ENCODE data around the gene EPB42.

EPB42 gene

DNA sequence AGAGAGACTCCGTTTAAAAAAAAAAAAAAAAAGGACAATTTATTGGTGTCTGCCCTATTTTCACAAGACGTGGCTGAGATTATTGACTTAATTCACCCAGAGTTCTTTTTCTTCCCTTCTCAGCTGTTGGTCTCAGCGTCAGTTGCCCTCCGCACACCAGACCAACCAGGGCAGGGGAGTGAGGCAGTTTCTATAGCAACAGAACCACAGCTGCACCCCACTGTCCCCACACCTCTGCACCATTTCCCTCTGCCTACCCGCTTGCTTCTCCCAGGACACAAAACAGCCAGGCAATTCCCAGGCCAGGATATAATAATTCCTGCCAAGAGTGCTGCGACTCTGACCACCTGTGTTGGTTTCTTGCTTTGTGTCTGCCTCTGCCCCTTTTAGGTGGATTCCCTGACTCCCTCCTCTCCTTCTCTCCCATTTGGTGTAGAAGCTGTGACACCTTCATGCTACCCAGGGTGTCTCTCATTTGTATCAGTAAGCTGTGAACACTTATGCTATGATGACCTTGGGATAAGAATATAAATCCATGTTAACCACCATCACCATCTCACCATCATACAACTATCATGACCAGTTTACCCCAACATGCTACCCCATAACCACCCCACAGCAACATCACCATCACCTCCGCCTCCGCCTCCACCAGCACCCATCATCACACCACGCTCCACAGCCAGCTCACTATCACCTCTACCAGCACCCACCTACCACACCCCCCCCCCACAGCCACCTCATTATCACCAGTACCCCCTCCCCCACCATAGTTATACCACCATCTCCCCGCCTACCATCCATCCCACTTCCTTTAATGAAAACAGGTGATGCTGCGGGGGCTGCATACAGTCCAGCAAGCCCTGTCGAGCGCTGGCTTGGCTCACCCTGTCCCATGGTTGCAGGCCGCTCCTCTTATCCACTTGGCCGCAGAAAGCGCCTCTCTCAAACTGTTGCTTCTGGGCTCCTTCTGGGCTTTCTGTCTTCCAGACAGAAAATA, 589 bp downstream of the EPB42 start:
- TF ChIP-seq TAF1 (IDR thresholded peaks at IDR 0.05; ENCODE audit: borderline replicate concordance, low read depth, low read length) (no peak), POLR2A (IDR thresholded peaks at IDR 0.05; ENCODE audit: low read depth, low read length) (no peak), POLR2AphosphoS5 (IDR thresholded peaks at IDR 0.05; ENCODE audit: low read depth, low read length) (no peak)
- DNase-seq (ENCODE audit: insufficient read length) (no peak), FAIRE-seq (no peak)

DNA sequence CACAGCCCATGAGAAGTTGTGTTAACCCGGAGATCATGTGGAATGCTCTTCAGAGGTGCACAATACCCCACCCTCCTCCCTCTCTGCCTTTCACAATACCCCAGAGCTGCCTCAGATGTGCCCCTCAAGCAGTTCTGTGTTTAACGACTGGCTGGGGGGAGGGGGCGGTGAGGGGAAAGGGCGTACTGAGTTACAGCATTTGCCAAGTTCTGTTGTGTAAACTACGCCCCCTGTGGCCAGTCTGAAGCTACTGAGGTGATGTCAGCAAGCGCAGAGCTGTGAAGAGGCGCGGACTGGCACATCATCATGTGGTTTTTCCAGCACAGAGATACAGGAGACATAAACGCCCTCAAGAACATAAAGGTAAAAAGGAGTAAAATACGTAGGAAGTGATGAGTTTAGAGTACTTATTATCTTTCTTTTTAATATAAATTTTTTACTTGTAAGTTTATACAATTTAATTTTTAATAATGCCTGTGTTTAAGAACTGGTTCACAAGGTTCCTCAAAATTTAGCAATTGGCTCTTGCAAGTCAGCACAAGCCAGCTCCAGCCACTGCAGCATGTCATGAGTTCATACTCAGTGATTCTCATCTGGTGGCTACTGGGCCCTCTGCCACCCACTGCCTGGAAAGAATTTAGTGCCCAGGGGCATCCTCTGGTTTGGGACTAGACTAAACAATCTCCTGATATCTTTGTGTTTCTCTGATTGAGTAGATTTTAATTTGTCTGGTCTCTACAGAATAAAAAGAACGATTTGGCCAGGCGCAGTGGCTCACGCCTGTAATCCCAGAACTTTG, 1.7 kb downstream of the EPB42 start:
- no peak for DNase-seq (ENCODE audit: insufficient read length)
- FAIRE-seq = no peak
- TF ChIP-seq POLR2A (IDR thresholded peaks at IDR 0.05; ENCODE audit: low read depth, low read length) (no peak), POLR2AphosphoS5 (IDR thresholded peaks at IDR 0.05; ENCODE audit: low read depth, low read length) (no peak), TAF1 (IDR thresholded peaks at IDR 0.05; ENCODE audit: borderline replicate concordance, low read depth, low read length) (no peak)

DNA sequence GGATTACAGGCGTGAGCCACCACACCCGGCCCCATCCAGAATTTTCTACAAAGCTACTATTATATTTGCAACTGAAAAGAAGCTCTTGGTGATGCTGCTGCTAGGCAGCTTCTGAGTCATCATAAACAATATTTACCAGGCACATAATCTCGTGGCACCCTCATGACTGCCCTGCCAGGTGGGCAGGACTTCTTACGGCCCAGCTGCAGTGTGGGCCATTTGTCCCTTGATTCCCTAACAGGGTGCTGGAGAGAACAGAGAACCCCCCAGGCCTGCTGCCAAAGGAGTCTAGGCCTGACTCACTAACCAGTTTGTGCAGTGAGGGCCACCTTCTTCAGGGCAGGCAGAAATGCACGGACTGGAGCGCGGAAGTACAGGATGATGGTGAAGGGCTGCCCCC, 4.9 kb downstream of the EPB42 start:
- no peak for DNase-seq (ENCODE audit: insufficient read length)
- FAIRE-seq = no peak
- TF ChIP-seq POLR2A (IDR thresholded peaks at IDR 0.05; ENCODE audit: low read depth, low read length) (no peak), POLR2AphosphoS5 (IDR thresholded peaks at IDR 0.05; ENCODE audit: low read depth, low read length) (no peak), TAF1 (IDR thresholded peaks at IDR 0.05; ENCODE audit: borderline replicate concordance, low read depth, low read length) (no peak)

DNA sequence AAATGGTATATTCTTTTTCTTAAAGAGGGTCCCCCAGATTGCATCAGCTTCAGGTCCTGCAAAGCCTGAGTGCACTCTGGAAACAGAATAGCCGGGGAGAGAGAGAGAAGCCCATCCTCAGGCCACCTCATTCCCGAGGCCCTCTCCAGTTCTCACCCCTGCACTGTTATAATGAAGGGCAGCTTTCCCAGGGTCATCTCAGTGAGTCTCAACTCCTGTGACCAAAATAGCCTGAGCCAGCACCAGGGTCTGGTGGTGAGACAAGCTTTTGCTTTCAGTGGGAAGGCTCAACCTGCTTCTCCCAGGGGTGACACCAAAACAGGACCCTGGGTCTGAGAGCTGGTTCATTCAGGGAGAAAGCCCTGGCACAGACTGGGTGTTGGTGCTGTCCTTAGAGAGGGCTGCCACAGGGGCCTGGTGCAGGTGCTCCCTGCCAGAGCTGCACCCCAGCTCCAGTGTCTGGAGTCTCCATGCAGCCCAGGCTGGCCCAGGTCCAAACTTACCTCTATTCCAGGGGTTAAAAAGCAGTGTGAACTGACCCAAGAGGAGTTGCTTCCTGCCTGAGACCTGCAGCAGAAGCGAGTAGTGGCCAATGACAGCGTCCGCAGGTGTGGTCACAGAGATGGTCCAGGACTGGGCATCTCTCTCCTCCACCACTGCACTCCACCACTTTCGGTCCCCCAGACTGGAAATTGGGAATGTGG, 6.1 kb downstream of the EPB42 start:
- TF ChIP-seq POLR2A (IDR thresholded peaks at IDR 0.05; ENCODE audit: low read depth, low read length) = no peak
- TF ChIP-seq POLR2AphosphoS5 (IDR thresholded peaks at IDR 0.05; ENCODE audit: low read depth, low read length) = no peak
- TF ChIP-seq TAF1 (IDR thresholded peaks at IDR 0.05; ENCODE audit: borderline replicate concordance, low read depth, low read length) = no peak
- FAIRE-seq (no peak), DNase-seq (ENCODE audit: insufficient read length) (no peak)

DNA sequence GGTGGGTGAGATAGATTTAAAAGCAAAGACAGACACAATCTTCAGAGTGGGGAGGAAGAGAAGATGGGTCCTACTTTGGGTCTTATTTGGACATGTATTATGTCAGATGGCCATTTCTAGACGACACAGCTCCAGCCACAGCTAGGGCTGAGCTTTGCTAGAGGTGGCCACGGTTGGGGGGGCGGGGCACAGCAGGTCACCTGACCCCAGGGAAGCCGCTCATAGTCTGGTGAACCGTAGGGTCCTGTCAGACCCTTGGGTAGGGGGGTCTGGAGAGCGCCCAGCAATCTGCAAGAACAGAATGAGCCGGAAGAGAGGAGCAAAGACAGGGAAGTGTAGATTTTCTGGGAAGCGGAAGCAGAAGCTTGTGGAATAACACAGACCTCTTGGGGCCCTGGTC, 6.6 kb downstream of the EPB42 start:
- FAIRE-seq = no peak
- DNase-seq (ENCODE audit: insufficient read length) = no peak
- TF ChIP-seq POLR2A (IDR thresholded peaks at IDR 0.05; ENCODE audit: low read depth, low read length) (no peak), POLR2AphosphoS5 (IDR thresholded peaks at IDR 0.05; ENCODE audit: low read depth, low read length) (no peak), TAF1 (IDR thresholded peaks at IDR 0.05; ENCODE audit: borderline replicate concordance, low read depth, low read length) (no peak)

DNA sequence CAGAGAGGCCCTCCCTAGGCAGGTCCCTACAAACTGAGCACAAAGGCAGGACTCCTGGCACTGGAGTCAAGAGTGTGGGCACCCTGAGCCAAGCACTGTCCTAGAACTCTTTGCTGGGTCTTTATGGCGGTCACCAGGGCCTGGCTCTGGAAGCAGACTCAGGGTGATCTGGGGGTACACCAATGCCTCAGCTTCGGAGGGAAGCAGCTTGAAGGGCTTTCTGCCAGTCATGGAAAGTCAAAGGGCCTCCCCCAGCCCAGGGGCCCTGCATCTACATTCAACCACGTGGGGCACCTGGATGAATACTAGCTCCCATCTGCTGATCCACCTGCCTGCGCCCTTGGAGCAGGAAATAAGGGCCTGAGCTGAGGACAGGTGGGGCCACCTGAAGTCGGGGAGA, 7.4 kb downstream of the EPB42 start:
- TF ChIP-seq TAF1 (IDR thresholded peaks at IDR 0.05; ENCODE audit: borderline replicate concordance, low read depth, low read length) = no peak
- TF ChIP-seq POLR2AphosphoS5 (IDR thresholded peaks at IDR 0.05; ENCODE audit: low read depth, low read length) = no peak
- no peak for TF ChIP-seq POLR2A (IDR thresholded peaks at IDR 0.05; ENCODE audit: low read depth, low read length)
- DNase-seq (ENCODE audit: insufficient read length) = no peak
- FAIRE-seq = no peak

DNA sequence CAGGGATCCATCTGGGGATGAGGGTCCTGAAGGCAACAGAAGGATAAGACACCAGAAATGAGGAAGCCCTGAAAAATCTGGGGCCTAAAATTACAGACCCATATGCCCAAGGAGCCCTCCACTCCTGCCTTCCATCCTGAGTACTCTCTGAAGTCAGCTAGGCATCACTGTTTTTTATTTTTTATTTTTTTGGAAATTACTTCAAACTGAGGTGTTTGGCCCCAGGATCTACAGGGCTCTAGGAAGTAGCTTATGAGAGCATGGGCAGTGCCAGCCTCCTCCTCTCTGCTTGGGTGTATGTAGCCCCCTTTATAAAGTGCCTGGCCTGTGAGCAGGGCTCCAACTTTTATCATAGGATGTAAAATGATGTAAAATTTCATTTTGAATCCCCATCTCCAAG, 7.9 kb downstream of the EPB42 start:
- no peak for TF ChIP-seq POLR2A (IDR thresholded peaks at IDR 0.05; ENCODE audit: low read depth, low read length)
- TF ChIP-seq TAF1 (IDR thresholded peaks at IDR 0.05; ENCODE audit: borderline replicate concordance, low read depth, low read length) = no peak
- no peak for FAIRE-seq

DNA sequence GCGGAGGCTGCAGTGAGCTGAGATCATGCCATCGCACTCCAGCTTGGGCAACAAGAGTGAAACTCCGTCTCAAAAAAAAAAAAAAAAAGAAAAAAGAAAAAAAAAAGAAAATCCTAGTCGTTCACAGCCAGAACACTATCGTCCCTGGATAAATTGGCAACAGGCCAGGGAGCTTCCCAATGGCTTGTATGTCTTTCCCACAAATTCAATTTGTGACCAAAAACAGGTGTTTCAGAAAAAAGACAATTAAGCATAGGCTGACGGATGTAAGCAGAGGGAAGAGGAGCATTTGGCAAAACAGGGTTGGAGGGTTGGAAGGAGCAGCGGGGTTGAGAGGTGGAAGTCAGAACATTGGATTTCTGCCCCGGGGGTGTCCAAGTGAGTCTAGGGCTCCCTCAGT, 8.5 kb downstream of the EPB42 start:
- no peak for TF ChIP-seq POLR2AphosphoS5 (IDR thresholded peaks at IDR 0.05; ENCODE audit: low read depth, low read length)
- no peak for TF ChIP-seq TAF1 (IDR thresholded peaks at IDR 0.05; ENCODE audit: borderline replicate concordance, low read depth, low read length)
- no peak for TF ChIP-seq POLR2A (IDR thresholded peaks at IDR 0.05; ENCODE audit: low read depth, low read length)
- DNase-seq (ENCODE audit: insufficient read length) = no peak
- FAIRE-seq = no peak

More for the DNA sequence above, 7.9 kb downstream of the EPB42 start:
- no peak for DNase-seq (ENCODE audit: insufficient read length)

DNA sequence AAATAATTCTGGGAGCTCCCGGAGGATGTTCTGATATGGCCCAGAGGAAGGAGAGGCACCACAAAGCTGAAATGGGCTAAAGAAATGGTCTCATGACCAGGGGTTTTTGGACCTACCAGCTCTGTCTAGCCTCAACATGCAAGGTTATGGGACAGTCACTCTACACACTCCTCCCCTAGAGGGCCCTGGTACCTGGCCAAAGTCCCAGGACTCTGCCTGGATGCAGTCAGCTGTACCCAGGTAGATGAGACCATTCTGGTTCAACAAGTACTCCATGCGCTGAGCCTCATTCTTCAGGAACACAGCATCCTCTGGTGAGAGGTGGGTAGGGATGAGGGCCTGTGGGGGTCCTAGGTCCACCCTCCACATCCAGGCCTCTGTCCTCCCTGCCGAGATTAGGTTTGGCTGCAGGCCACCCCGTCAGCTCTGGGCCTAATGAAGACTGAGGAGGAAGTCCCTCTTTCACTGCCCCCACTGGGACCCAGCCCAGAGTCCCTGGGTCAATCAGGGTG, 9.5 kb downstream of the EPB42 start:
- DNase-seq (ENCODE audit: insufficient read length) (no peak), FAIRE-seq (no peak)
- TF ChIP-seq TAF1 (IDR thresholded peaks at IDR 0.05; ENCODE audit: borderline replicate concordance, low read depth, low read length) (no peak), POLR2AphosphoS5 (IDR thresholded peaks at IDR 0.05; ENCODE audit: low read depth, low read length) (no peak), POLR2A (IDR thresholded peaks at IDR 0.05; ENCODE audit: low read depth, low read length) (no peak)

DNA sequence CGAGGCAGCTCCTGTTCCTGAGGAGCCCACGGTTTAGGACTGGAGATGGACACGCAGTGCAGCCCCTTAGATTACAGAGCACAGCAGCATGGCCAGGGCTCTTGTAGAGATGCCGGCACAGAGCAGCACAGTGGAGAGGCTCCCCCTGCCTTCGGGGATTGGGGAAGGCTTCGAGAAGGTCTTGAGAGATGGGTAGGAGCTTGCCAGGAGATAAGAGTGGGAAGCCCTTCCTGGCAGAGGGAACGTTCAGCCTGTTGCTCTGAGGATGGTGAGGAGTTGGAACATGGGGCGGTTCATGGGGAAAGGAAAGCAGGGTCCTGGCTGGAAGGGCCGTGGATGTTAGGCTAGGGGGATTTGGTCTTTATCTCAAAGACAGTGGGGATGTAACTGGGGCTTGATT, 10.0 kb downstream of the EPB42 start:
- TF ChIP-seq POLR2A (IDR thresholded peaks at IDR 0.05; ENCODE audit: low read depth, low read length) = no peak
- TF ChIP-seq POLR2AphosphoS5 (IDR thresholded peaks at IDR 0.05; ENCODE audit: low read depth, low read length) = no peak
- no peak for TF ChIP-seq TAF1 (IDR thresholded peaks at IDR 0.05; ENCODE audit: borderline replicate concordance, low read depth, low read length)
- no peak for DNase-seq (ENCODE audit: insufficient read length)
- no peak for FAIRE-seq

All from GM12892 (cell line).